Ectodermal cell (in vitro differentiated cells): Measurements from ENCODE around the gene FBLN1.

Source experiments
- H3K27ac ChIP-seq: 2 replicates; pipeline ENCODE4 v1.7.0; 2013; ENCODE audit warnings: mild to moderate bottlenecking, low read depth, low read length; ENCODE audit not compliant: insufficient read depth, poor library complexity, severe bottlenecking
- H3K27me3 ChIP-seq: 2 replicates; pipeline ENCODE4 v1.7.0; 2013; ENCODE audit warnings: mild to moderate bottlenecking, low read length; ENCODE audit not compliant: insufficient read depth, control insufficient read depth, poor library complexity, severe bottlenecking
- H3K36me3 ChIP-seq: one replicate; pipeline ENCODE4 v1.7.0; 2013; ENCODE audit warnings: low read length; ENCODE audit not compliant: control insufficient read depth, insufficient read depth
- H3K4me1 ChIP-seq: one replicate; pipeline ENCODE4 v1.7.0; 2013; ENCODE audit warnings: low read length; ENCODE audit not compliant: control insufficient read depth, insufficient read depth
- H3K4me3 ChIP-seq: 2 replicates; pipeline ENCODE4 v1.7.0; 2013; ENCODE audit warnings: low read depth, low read length, control low read depth; ENCODE audit not compliant: insufficient read depth
- H3K9me3 ChIP-seq: 2 replicates; pipeline ENCODE4 v1.7.0; 2013; ENCODE audit warnings: mild to moderate bottlenecking, low read length, moderate library complexity; ENCODE audit not compliant: control insufficient read depth
- WGBS, 2 experiments: methylation state at CpG; one replicate each; pipeline ENCODE4 v1.1.7; 2013; ENCODE audit warnings: missing lambda C conversion rate in 2 of 2; 5-methylcytosine and 5-hydroxymethylcytosine counted together

Gene FBLN1

DNA sequence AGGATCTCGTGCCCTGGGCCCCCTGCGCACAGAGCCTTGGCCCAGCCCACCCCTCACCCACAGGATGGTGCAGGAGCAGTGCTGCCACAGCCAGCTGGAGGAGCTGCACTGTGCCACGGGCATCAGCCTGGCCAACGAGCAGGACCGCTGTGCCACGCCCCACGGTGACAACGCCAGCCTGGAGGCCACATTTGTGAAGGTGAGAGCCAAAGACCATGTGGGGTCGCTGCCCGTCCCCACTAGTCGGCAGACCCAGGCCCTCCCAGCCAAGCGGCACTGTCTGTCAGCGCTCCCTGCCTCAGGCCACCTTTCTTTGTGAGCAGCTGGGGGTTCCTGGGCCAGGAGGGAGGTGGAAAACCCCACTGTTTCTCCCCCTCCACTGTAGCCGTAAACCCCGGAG is 22.8 kb downstream of the FBLN1 start:
- no peaks in the 10 kb centered on the region for H3K4me1 ChIP-seq
- WGBS, 2 experiments: 94 to 95% methylated on average over 15 of the region's 15 CpGs
- H3K4me3 ChIP-seq: no peak overlapping the region
- H3K36me3 ChIP-seq: peaks cover 23% of the 10 kb centered on the region
- H3K9me3 ChIP-seq: no peaks in the 10 kb centered on the region
- H3K27me3 ChIP-seq: no peaks in the 10 kb centered on the region
- H3K27ac ChIP-seq: no peak overlapping the region

DNA sequence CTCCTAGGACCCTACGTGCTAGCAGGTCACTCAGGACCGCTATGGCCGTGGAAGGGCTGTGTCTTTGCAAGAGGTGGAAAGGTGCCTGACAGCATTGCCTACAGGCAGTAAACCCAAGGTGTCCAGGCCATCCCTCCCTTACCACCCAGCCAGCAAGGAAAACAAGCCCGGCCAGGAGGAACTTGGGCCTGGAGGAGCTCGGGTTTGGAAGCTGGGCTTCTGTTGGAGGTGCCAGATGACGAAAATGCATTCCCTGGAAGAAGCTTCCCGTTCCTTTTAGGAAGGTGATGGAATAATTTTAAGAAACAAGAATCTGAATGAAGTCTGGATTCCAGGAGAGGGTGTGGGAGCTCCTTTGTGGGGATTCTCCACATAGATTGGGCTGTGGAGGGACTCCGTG is 23.6 kb downstream of the FBLN1 start:
- no peaks in the 10 kb centered on the region for H3K4me1 ChIP-seq
- no peaks in the 10 kb centered on the region for H3K27me3 ChIP-seq
- H3K9me3 ChIP-seq: no peaks in the 10 kb centered on the region
- H3K27ac ChIP-seq: no peak overlapping the region
- H3K4me3 ChIP-seq: no peak overlapping the region
- 96% methylated on average over 8 of the region's 8 CpGs for WGBS, 2 experiments
- H3K36me3 ChIP-seq: peaks cover 25% of the 10 kb centered on the region

DNA sequence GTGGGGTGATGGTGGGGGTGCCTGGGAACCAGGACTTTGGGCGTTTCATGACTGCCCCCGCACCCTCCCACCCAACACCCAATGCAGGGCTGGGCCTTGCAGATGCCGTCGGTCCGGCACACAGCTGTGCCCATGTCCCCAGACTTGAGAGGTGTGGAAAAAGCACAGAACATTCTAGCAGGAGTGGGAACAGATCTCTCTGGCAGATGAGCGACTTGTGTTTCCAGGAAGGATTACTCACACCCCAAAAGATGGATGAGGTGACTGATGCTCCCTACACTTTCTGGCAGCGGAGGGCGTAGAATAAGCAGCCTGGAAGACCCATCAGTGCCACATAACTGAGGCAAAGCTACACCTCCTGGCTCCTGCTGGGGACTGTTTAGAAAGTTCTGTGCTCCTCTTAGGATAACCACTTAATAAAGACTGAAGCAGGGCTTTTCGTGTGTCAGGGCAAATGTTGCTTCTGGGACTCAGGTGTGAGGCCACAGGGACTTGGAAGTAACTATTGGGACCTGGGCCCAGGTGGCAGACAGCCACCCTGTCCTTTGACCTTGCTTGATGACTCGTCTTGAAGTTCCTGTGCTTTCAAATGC is 24.2 kb downstream of the FBLN1 start:
- Histone ChIP-seq H3K4me1 (no peaks in the 10 kb centered on the region), H3K9me3 (no peaks in the 10 kb centered on the region), H3K27me3 (no peaks in the 10 kb centered on the region), H3K36me3 (peaks cover 25% of the 10 kb centered on the region), H3K4me3 (no peak overlapping the region), H3K27ac (no peak overlapping the region)
- 96 to 98% methylated on average over 9 to 10 of the region's 10 CpGs for WGBS, 2 experiments

DNA sequence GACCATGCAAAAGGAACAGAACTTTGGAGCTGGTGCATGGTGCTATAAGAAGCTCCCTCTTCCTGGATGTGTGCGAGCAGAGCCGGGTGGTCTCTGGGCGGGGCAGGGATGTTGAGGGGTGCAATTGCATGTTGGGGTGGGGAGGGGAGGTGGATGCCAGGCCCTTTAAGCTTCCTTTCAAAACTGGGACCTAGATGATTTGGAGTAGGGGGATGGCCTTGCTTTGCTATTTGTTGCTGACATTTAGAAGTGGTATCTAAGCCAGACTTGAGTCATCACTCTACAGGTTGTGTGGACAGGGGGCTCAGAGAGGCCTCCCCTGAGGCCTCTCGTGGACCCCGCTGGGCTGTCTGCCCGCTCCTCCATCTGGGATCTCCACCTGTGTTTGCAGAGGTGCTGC is 24.8 kb downstream of the FBLN1 start:
- no peaks in the 10 kb centered on the region for H3K9me3 ChIP-seq
- no peak overlapping the region for H3K4me3 ChIP-seq
- peaks cover 25% of the 10 kb centered on the region for H3K36me3 ChIP-seq
- 95 to 98% methylated on average over 6 of the region's 6 CpGs for WGBS, 2 experiments
- no peaks in the 10 kb centered on the region for H3K4me1 ChIP-seq
- H3K27me3 ChIP-seq: no peaks in the 10 kb centered on the region
- no peak overlapping the region for H3K27ac ChIP-seq

DNA sequence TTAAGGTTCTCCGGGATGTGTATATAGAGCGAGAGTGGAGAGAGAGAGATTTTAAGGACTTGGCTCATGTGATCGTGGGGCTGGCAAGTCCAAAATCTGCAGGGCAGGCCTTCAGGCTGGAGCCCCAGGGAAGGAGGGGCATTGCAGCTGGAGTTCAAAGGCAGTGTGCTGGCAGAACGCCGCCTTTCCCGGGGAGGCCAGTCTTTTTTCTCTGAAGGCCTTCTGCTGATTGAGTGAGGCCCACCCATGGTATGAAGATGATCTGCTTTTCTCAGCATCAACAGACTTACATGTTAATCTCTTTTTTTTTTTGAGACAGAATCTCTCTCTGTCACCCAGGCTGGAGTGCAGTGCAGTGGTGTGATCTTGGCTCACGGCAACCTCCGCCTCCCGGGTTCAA is 25.4 kb downstream of the FBLN1 start:
- Histone ChIP-seq H3K27me3 (no peaks in the 10 kb centered on the region), H3K9me3 (no peaks in the 10 kb centered on the region), H3K36me3 (peaks cover 22% of the 10 kb centered on the region), H3K4me3 (no peak overlapping the region), H3K27ac (no peak overlapping the region), H3K4me1 (no peaks in the 10 kb centered on the region)
- WGBS, 2 experiments: 93 to 98% methylated on average over 9 of the region's 9 CpGs

DNA sequence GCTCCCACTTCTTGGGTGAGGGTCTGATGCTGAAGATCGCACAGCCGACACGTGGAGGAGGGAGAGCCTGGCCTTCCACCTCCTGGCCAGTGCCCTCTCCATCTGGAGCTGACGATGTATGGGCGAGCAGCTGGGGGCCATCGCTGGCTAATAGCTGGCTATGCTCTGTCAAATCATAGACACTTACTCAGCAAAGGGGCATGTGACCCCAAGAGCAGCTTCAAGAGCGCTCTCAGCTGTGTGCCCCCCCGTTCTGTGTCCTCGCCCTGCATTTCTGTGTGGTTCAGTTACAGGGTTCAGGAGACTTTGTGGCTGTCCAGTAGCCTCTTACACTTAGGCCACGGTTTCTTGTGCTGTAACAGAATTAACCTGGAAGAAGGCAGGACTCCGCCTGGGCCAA is 26.4 kb downstream of the FBLN1 start:
- H3K27me3 ChIP-seq: no peaks in the 10 kb centered on the region
- 95% methylated on average over 11 of the region's 11 CpGs for WGBS, 2 experiments
- H3K9me3 ChIP-seq: no peaks in the 10 kb centered on the region
- H3K36me3 ChIP-seq: peaks cover 26% of the 10 kb centered on the region
- H3K4me3 ChIP-seq: no peak overlapping the region
- H3K4me1 ChIP-seq: no peaks in the 10 kb centered on the region
- H3K27ac ChIP-seq: no peak overlapping the region

DNA sequence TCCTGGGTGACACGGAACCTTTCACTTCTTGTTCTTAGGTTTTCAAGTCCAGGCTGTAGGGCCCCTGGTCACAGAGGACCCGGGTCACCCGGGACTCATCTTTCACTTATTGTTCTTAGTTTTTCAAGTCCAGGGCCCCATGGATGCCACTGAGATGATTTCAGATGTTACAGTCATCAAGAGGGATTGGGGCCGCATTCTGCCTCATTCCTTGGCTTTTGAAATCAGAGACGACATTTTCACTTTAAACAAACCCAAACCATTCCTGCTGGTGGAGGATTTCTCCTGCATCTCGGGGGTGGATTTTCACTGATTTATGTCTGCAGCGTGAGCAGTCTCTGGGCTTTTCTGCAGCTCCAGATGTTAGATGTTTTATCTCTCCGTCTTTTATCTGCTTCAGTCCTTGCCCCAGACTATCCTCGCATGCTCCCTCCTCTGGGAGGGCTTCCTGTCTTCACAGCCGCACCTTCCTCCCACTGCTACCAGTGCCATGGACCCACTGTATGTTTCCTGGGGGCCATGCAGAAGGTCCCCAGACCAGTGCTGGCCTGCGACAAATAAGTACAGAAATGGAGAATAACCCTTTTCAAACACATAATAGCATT is 27.4 kb downstream of the FBLN1 start:
- Histone ChIP-seq H3K36me3 (peaks cover 28% of the 10 kb centered on the region), H3K27me3 (no peaks in the 10 kb centered on the region), H3K4me3 (no peak overlapping the region), H3K9me3 (no peaks in the 10 kb centered on the region), H3K27ac (no peak overlapping the region), H3K4me1 (no peaks in the 10 kb centered on the region)
- 95 to 96% methylated on average over 11 of the region's 11 CpGs for WGBS, 2 experiments

DNA sequence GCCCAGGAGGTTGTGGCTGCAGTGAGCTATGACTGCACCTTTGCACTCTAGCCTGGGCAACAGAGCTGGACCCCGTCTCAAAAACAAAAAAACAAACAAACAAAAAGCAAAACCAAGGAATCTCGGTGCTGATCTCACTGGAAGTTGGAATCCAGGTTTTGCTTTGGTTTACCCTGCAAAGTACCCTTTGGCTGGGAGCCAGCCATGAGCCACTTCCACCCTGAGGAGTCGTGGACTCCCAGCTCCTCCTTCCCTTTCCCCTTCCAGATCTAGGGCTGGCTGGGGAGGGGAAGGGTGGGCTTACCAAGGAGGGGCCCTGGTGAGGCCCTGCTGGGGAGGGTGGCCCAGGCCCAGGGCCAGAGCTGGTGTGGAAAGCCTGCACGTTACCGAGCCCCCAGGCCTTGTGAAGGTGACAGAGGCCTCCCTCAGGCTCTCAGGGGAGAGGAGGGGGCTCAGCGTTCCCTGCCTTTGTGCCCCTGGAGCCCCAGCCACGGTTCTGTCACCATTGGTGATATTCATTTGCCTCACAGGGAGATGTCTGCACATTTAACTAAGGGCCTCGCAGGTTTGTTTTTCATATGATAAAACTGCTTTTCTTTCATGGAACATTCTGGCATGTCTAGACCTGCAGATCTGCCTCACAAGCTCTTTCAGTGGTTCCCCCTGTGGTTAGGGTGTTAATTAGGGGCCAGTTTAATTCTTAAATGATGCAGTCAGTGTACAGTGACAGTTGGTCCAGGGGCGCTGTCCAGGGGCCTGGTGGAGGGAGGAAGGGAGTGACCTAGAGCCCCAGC is 29.0 kb downstream of the FBLN1 start:
- H3K36me3 ChIP-seq: peaks cover 33% of the 10 kb centered on the region
- H3K27me3 ChIP-seq: no peaks in the 10 kb centered on the region
- H3K4me1 ChIP-seq: no peaks in the 10 kb centered on the region
- H3K27ac ChIP-seq: no peak overlapping the region
- no peaks in the 10 kb centered on the region for H3K9me3 ChIP-seq
- no peak overlapping the region for H3K4me3 ChIP-seq
- WGBS, 2 experiments: 90 to 93% methylated on average over 9 of the region's 9 CpGs

DNA sequence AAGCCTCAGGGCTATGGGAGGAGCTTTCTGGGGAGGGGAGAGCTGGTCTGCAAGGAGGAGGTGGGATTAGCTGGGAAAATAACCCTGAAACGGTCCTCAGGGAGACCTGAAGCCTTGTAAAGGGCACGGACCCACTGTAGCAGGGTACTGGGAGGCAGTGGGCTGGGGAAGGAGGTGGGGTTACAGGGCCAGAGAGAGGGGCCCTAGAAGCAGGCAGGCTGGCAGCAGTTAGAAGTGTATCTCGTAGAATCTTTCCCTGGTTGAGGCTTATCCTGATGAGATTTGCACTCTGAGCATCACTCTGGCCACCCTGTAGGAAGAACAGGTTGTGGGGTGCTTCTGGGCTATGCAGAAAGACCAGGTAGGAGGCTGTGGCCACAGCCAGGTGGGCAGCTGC is 29.6 kb downstream of the FBLN1 start:
- Histone ChIP-seq H3K27ac (peak overlapping the region; percentile 33), H3K36me3 (peaks cover 33% of the 10 kb centered on the region)

DNA sequence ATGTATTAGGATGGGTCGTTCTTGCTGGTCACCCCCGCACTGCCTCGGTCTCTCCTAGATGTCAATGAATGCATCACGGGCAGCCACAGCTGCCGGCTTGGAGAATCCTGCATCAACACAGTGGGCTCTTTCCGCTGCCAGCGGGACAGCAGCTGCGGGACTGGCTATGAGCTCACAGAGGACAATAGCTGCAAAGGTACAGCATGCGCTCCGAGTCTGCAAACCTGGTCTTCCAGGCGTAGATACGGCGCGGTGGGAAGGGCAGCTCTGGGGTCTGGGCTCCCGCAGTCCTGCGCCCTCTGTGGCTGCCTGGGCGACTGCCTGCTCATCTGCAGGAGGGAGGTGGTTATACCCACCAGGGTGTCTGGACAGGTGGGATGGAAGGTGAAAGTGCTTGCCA is 31.0 kb downstream of the FBLN1 start:
- peaks cover 7% of the 10 kb centered on the region for H3K4me1 ChIP-seq
- H3K36me3 ChIP-seq: peaks cover 31% of the 10 kb centered on the region
- no peaks in the 10 kb centered on the region for H3K27me3 ChIP-seq
- H3K27ac ChIP-seq: no peak overlapping the region
- H3K9me3 ChIP-seq: no peaks in the 10 kb centered on the region
- H3K4me3 ChIP-seq: no peak overlapping the region
- 96% methylated on average over 17 of the region's 17 CpGs for WGBS, 2 experiments

More for the DNA sequence above, 29.6 kb downstream of the FBLN1 start:
- H3K4me1 ChIP-seq: no peaks in the 10 kb centered on the region
- no peak overlapping the region for H3K4me3 ChIP-seq
- WGBS, 2 experiments: 90 to 91% methylated on average over 3 of the region's 3 CpGs
- no peaks in the 10 kb centered on the region for H3K27me3 ChIP-seq
- no peaks in the 10 kb centered on the region for H3K9me3 ChIP-seq
